Measurements from ENCODE around the gene ITPK1. TPM values are rescaled to one million over a fixed set of nuclear protein-coding genes. Genes with fewer than 3 reads are reported as not detected.

Gene ITPK1
- total RNA-seq, 1 donor, result 25.0 TPM

DNA sequence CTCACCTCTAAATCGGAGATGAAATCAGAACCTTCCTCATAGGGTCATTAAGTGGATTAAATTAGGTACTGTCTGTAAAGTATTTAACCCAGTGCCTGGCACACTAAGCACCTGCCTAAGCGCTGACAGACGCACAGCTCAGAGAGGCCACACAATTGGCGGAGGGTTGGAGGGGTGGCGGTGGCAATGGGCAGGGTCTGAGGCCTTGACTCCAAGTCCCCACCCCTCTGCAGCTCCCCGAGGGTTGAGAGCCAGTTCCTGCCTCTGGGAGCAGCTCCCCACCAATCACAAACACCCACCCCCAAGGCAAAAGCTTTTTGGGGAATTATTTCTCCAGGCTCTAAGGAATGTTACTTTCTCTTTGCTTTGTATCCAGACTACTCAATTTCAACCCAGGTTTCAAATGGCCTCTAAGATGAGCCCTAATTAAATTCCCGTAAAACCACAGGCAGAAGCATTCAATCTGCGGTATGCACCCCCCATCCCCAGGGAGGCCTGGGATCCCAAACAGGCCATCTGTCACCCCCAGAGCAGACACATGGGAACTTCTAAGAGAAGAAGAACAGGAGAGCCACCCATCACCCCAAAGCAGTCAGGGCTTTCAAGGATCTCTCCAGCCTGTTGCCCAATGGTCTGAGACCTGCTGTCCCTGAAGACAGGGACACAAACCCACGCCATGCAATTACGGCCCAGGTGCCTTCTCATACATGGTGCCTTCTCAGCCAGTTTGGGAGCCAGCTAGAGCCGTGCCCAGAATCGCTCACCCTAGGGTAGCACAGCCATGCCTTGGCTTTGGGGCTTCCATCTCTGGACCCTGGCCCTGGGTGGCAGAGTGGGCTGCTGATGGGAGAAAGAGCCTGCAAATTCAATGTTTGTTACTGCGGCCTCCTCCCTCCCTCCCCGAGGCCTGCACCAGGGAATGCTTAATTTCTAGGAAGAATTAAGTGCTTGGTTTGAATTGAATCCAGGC, 126.7 kb downstream of the ITPK1 start:
- no peak overlapping the region for H2AFZ ChIP-seq (ENCODE audit: low read length)
- H3K79me2 ChIP-seq (ENCODE audit: insufficient read depth, low read length), result no peaks in the 10 kb centered on the region
- H3K27ac ChIP-seq (ENCODE audit: low read depth, low read length), result no peak overlapping the region
- H3K9me3 ChIP-seq (ENCODE audit: low read depth, low read length), result no peaks in the 10 kb centered on the region
- H3K27me3 ChIP-seq (ENCODE audit: insufficient read depth, low read length), result no peaks in the 10 kb centered on the region
- TF ChIP-seq, protein P1, sequence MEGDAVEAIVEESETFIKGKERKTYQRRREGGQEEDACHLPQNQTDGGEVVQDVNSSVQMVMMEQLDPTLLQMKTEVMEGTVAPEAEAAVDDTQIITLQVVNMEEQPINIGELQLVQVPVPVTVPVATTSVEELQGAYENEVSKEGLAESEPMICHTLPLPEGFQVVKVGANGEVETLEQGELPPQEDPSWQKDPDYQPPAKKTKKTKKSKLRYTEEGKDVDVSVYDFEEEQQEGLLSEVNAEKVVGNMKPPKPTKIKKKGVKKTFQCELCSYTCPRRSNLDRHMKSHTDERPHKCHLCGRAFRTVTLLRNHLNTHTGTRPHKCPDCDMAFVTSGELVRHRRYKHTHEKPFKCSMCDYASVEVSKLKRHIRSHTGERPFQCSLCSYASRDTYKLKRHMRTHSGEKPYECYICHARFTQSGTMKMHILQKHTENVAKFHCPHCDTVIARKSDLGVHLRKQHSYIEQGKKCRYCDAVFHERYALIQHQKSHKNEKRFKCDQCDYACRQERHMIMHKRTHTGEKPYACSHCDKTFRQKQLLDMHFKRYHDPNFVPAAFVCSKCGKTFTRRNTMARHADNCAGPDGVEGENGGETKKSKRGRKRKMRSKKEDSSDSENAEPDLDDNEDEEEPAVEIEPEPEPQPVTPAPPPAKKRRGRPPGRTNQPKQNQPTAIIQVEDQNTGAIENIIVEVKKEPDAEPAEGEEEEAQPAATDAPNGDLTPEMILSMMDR (IDR thresholded peaks at IDR 0.05; ENCODE audit: extremely low read depth, low read depth, low read length), result no peak
- no peaks in the 10 kb centered on the region for H4K20me1 ChIP-seq (ENCODE audit: insufficient read depth, low read length)
- peak; percentile 55 for DNase-seq (ENCODE audit: insufficient read length, low spot score, missing footprints)
- no peak overlapping the region for H3K4me3 ChIP-seq (ENCODE audit: insufficient read depth, low read length)
- H3K4me2 ChIP-seq (ENCODE audit: insufficient read depth, low read length), result no peak overlapping the region
- peaks cover 13% of the 10 kb centered on the region for H3K4me1 ChIP-seq (ENCODE audit: insufficient read depth, low read length)
- H3K36me3 ChIP-seq (ENCODE audit: insufficient read depth, low read length), result no peaks in the 10 kb centered on the region

DNA sequence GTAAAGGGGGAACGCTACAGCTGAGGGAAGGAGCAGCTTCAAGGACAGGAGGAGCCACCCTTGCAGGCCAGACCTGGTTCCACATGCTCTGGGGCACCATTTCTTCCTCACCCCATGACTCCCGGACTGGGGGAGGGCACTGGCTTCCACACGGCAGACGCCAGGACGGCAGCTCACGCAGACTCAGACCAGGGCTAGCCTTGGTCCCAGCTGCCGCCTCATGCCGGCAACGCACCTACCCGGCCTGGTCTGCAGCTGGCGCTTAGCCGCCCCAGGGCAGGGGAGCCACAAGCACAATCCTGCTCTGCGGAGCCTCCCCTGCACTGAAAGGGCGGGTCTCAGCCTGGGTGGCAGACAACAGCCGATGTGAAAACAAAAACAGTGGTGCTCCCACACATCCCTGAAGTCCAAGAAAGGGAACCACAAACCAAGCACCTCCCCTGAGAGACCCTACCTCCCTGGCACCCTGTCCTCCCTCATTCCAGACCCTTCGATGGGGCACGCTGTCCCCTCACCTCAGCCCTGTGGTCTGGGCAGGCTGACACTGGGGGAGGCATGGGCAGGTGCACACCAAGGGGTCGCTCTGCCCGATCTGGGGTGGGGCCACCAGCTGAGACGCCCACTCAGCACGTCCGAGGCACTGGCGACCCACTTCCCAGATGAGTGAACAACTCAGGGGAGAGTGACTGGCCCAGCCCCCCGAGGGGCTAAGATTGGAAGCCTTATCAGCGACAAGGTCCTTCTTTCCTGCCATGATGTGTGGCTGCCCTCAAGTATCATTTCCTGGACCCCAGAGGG, 127.8 kb downstream of the ITPK1 start:
- Histone ChIP-seq H3K4me1 (ENCODE audit: insufficient read depth, low read length) (peaks cover 13% of the 10 kb centered on the region), H3K27ac (ENCODE audit: low read depth, low read length) (no peak overlapping the region), H3K4me3 (ENCODE audit: insufficient read depth, low read length) (no peak overlapping the region), H3K9me3 (ENCODE audit: low read depth, low read length) (no peaks in the 10 kb centered on the region), H4K20me1 (ENCODE audit: insufficient read depth, low read length) (no peaks in the 10 kb centered on the region), H3K36me3 (ENCODE audit: insufficient read depth, low read length) (no peaks in the 10 kb centered on the region), H3K79me2 (ENCODE audit: insufficient read depth, low read length) (no peaks in the 10 kb centered on the region), H2AFZ (ENCODE audit: low read length) (no peak overlapping the region), H3K27me3 (ENCODE audit: insufficient read depth, low read length) (no peaks in the 10 kb centered on the region), H3K4me2 (ENCODE audit: insufficient read depth, low read length) (no peak overlapping the region)
- peak; percentile 79 for DNase-seq (ENCODE audit: insufficient read length, low spot score, missing footprints)
- TF ChIP-seq, protein P1 (IDR thresholded peaks at IDR 0.05; ENCODE audit: extremely low read depth, low read depth, low read length), result no peak

DNA sequence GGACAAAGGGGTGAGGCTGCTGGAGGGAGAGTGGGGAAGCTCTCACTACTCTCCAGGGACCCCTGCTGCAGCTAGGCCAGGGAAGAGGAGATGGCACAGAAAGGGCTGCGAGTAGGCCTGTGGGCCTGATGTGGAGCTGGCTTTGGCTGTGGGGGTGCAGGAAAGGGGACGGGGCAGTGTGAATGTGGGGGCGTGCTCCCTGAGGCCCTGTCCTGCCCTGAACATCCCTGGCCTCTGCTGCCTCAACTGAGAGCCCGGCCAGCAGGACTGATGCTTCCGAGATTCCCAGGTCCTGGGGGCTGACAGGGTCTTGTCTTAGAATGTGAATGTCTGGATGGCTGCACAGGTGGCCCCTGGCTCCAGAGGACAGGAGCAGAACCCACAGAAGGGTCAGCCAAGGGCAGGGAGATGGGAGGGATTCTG, 128.6 kb downstream of the ITPK1 start:
- TF ChIP-seq, protein P1 (IDR thresholded peaks at IDR 0.05; ENCODE audit: extremely low read depth, low read depth, low read length), result no peak

More for the DNA sequence above, 128.6 kb downstream of the ITPK1 start:
- DNase-seq (ENCODE audit: insufficient read length, low spot score, missing footprints), result no peak
- H4K20me1 ChIP-seq (ENCODE audit: insufficient read depth, low read length), result no peaks in the 10 kb centered on the region
- no peaks in the 10 kb centered on the region for H3K9me3 ChIP-seq (ENCODE audit: low read depth, low read length)
- no peaks in the 10 kb centered on the region for H3K36me3 ChIP-seq (ENCODE audit: insufficient read depth, low read length)
- H3K4me3 ChIP-seq (ENCODE audit: insufficient read depth, low read length), result no peak overlapping the region
- H3K79me2 ChIP-seq (ENCODE audit: insufficient read depth, low read length), result no peaks in the 10 kb centered on the region
- no peak overlapping the region for H3K27ac ChIP-seq (ENCODE audit: low read depth, low read length)
- H2AFZ ChIP-seq (ENCODE audit: low read length), result no peak overlapping the region
- no peak overlapping the region for H3K4me2 ChIP-seq (ENCODE audit: insufficient read depth, low read length)
- no peaks in the 10 kb centered on the region for H3K27me3 ChIP-seq (ENCODE audit: insufficient read depth, low read length)
- H3K4me1 ChIP-seq (ENCODE audit: insufficient read depth, low read length), result peaks cover 13% of the 10 kb centered on the region

Measured in osteoblast (primary cell).